HepG2 (cell line): ENCODE results near the gene USP10. TPM values are rescaled to one million over a fixed set of nuclear protein-coding genes. Genes with fewer than 3 reads are reported as not detected.

Experiments used
- ATAC-seq: fragments of 200-7000 bp; cut with Tn5 transposase; 3 replicates; pipeline ENCODE4 v1.9.1; 2020; ENCODE audit warnings: mild to moderate bottlenecking, moderate library complexity
- BruUV-seq: library from RNA; stranded (reverse); fragments of 400-500 nt; replicated peaks from 2 replicates; lab custom pipeline; 2021; lab: Mats Ljungman, UMichigan
- CTCF ChIA-PET: fragments of 300-600 bp; formaldehyde crosslinking; extraction: SDS; loops from one replicate; lab custom pipeline; 2021; ENCODE audit warnings: low total read pairs, inconsistent platforms, low intra/inter-chr PET ratio; lab: Yijun Ruan, JAX
- POLR2A ChIA-PET: fragments of 350-600 bp; sonication (Branson Sonifier 250); formaldehyde crosslinking; loops from one replicate; lab custom pipeline; 2020; ENCODE audit warnings: antibody characterized with exemption, inconsistent platforms; lab: Yijun Ruan, JAX
- DNase-seq: peaks from one replicate; pipeline ENCODE4 v3.0.0-alpha.2; 2015; ENCODE audit warnings: low spot score
- FAIRE-seq: peaks from 3 replicates; lab custom pipeline; 2011; peaks lifted over from hg19 to GRCh38; lab: Jason Lieb, UNC
- H2AFZ ChIP-seq: one replicate; pipeline ENCODE4 v1.6.1; 2011; ENCODE audit warnings: low read length, inconsistent platforms
- H3K27ac ChIP-seq: fragments of 300-600 bp; 3 replicates; pipeline ENCODE4 v1.8.0; 2011; ENCODE audit warnings: mixed run types, mild to moderate bottlenecking, mixed read lengths, low read length, inconsistent platforms; ENCODE audit not compliant: insufficient read depth; ENCODE audit errors: extremely low read length
- H3K27me3 ChIP-seq, 2 experiments: fragments of 200-600 bp in 1 of 2; 2 replicates in 1 of 2; 3 replicates in 1 of 2; pipeline versions ENCODE4 v1.6.0 to v1.8.0; 2011; ENCODE audit warnings: low read length in 2 of 2, mild to moderate bottlenecking in 2 of 2, moderate library complexity in 2 of 2, inconsistent platforms in 1 of 2; ENCODE audit not compliant: insufficient read depth in 2 of 2, control insufficient read depth in 1 of 2
- H3K36me3 ChIP-seq, 2 experiments: fragments of 200-600 bp in 1 of 2; replicated peaks in 1 of 2; 2 replicates in 1 of 2; 3 replicates in 1 of 2; pipeline versions ENCODE4 v1.5.1 to v1.8.0; 2011; ENCODE audit warnings: low read length in 2 of 2, inconsistent platforms in 1 of 2; ENCODE audit not compliant: insufficient read depth in 2 of 2, control insufficient read depth in 1 of 2
- H3K4me1 ChIP-seq: 2 replicates; pipeline ENCODE4 v1.5.1; 2012; ENCODE audit warnings: low read length, inconsistent platforms; ENCODE audit not compliant: insufficient read depth
- H3K4me2 ChIP-seq: 2 replicates; pipeline ENCODE4 v1.6.0; 2011; ENCODE audit warnings: low read depth, low read length, inconsistent platforms
- H3K4me3 ChIP-seq, 3 experiments: fragments of 200-600 bp in 1 of 3; sonication (generic), shearing (Covaris generic) in 1 of 3; replicated peaks in 1 of 3; 2 replicates each; pipeline ENCODE4 v1.5.1; 2011 to 2016; ENCODE audit warnings: low read length in 3 of 3, inconsistent platforms in 2 of 3, low read depth in 2 of 3, mild to moderate bottlenecking in 2 of 3, control low read depth in 1 of 3, mixed read lengths in 1 of 3; ENCODE audit not compliant: insufficient read depth in 1 of 3
- H3K79me2 ChIP-seq: one replicate; pipeline ENCODE4 v1.6.1; 2011; ENCODE audit warnings: low read length, inconsistent platforms; ENCODE audit not compliant: insufficient read depth
- H3K9ac ChIP-seq: 2 replicates; pipeline ENCODE4 v1.6.0; 2011; ENCODE audit warnings: mild to moderate bottlenecking, low read depth, low read length, inconsistent platforms; ENCODE audit not compliant: insufficient read depth
- H3K9me3 ChIP-seq: 2 replicates; pipeline ENCODE4 v1.5.1; 2012; ENCODE audit warnings: mild to moderate bottlenecking, low read length
- H4K20me1 ChIP-seq: 2 replicates; pipeline ENCODE4 v1.6.0; 2011; ENCODE audit warnings: inconsistent platforms, mild to moderate bottlenecking, low read length, moderate library complexity; ENCODE audit not compliant: insufficient read depth
- FOXC1 ChIP-seq: sonication (generic); formaldehyde crosslinking; IDR thresholded peaks from 2 replicates; pipeline ENCODE4 v1.8.0; 2022; ENCODE audit warnings: mild to moderate bottlenecking, missing genetic modification reagents, borderline replicate concordance
- IKZF4 ChIP-seq: sonication (generic); formaldehyde crosslinking; IDR thresholded peaks from 2 replicates; pipeline ENCODE4 v1.5.1; 2020; ENCODE audit warnings: borderline replicate concordance, mild to moderate bottlenecking, low read depth, missing genetic modification reagents; ENCODE audit errors: not compliant biosample characterization
- MLLT10 ChIP-seq: sonication (generic); formaldehyde crosslinking; IDR thresholded peaks from 2 replicates; pipeline ENCODE4 v1.4.0; 2020; ENCODE audit warnings: missing genetic modification reagents
- NCOA1 ChIP-seq: sonication (generic); formaldehyde crosslinking; IDR thresholded peaks from 2 replicates; pipeline ENCODE4 v1.9.0; 2021; ENCODE audit warnings: missing genetic modification reagents
- RBM39 ChIP-seq: fragments of 200-400 bp; formaldehyde crosslinking; IDR thresholded peaks from one replicate; pipeline ENCODE4 v1.6.1; 2018; ENCODE audit warnings: antibody characterized with exemption, mild to moderate bottlenecking, low read depth, low read length; ENCODE audit not compliant: poor library complexity, severe bottlenecking
- ZFP36L1 ChIP-seq: sonication (generic); formaldehyde crosslinking; IDR thresholded peaks from 2 replicates; pipeline ENCODE4 v1.8.0; 2022; ENCODE audit warnings: mild to moderate bottlenecking, missing genetic modification reagents, moderate library complexity
- ZNF563 ChIP-seq: sonication (generic); formaldehyde crosslinking; IDR thresholded peaks from 2 replicates; pipeline ENCODE4 v1.8.0; 2022; ENCODE audit warnings: mild to moderate bottlenecking, moderate library complexity, missing genetic modification reagents
- WGBS: methylation state at CpG from one replicate; pipeline ENCODE4 v1.1.6; 2017; ENCODE audit warnings: low lambda C conversion rate; 5-methylcytosine and 5-hydroxymethylcytosine counted together
- in situ Hi-C: cut with HindIII; loops from 2 replicates; pipeline ENCODE4 v1.10.0; 2017; ENCODE audit warnings: low pct_unique_long_range_greater_than_20kb; ENCODE audit not compliant: extremely low pct_ligation_motif_present
- intact Hi-C: fragments of 100-400 bp; cut with micrococcal nuclease; formaldehyde crosslinking; loops from one replicate; pipeline ENCODE4 v1.10.0; 2022; ENCODE audit not compliant: unreplicated experiment
- polyA plus RNA-seq, 8 experiments: library from polyadenylated mRNA; depleted of rRNA in 3 of 8; stranded (reverse) in 7 of 8; unstranded in 1 of 8; fragments of >200 nt; fragmentation: Illumina TruSeq in 4 of 8; extraction: Trizol in 4 of 8; gene quantifications; 2 replicates each; pipeline versions ENCODE4 v1.2.1 to v1.2.3, GENCODE V29; 2011 to 2016; ENCODE audit warnings: low read depth in 4 of 8, missing spikeins in 1 of 8, mixed read lengths in 1 of 8; ENCODE audit not compliant: insufficient read depth in 1 of 8
- total RNA-seq, 5 experiments: library from RNA; depleted of rRNA; stranded (reverse); fragments of >200 nt; fragmentation: Illumina TruSeq; extraction: Trizol; gene quantifications; 2 replicates each; pipeline ENCODE4 v1.2.3, GENCODE V29; 2016; ENCODE audit warnings: low read depth in 1 of 5
- TF ChIP-seq, protein P1 (sequence below): IDR thresholded peaks from 2 replicates; pipeline ENCODE4 v1.6.1; 2016; ENCODE audit warnings: low read depth, borderline replicate concordance
- TF ChIP-seq, protein P2 (sequence below): IDR thresholded peaks from 2 replicates; pipeline ENCODE4 v1.6.1; 2012; ENCODE audit warnings: low read depth, low read length, improper control_type of control experiment
- TF ChIP-seq, protein P3 (sequence below): sonication (generic); formaldehyde crosslinking; IDR thresholded peaks from 2 replicates; pipeline ENCODE4 v1.4.0; 2020; ENCODE audit warnings: missing genetic modification reagents
- TF ChIP-seq, protein P4 (sequence below): fragments of 450-650 bp; IDR thresholded peaks from 2 replicates; pipeline ENCODE4 v1.6.1; 2017

Gene USP10
- total and polyA plus RNA-seq, 2 of the 13 experiments (the other 11 are each of a cell fraction or from before 2014, with no cell fraction given) = 79.1 to 122 TPM

DNA sequence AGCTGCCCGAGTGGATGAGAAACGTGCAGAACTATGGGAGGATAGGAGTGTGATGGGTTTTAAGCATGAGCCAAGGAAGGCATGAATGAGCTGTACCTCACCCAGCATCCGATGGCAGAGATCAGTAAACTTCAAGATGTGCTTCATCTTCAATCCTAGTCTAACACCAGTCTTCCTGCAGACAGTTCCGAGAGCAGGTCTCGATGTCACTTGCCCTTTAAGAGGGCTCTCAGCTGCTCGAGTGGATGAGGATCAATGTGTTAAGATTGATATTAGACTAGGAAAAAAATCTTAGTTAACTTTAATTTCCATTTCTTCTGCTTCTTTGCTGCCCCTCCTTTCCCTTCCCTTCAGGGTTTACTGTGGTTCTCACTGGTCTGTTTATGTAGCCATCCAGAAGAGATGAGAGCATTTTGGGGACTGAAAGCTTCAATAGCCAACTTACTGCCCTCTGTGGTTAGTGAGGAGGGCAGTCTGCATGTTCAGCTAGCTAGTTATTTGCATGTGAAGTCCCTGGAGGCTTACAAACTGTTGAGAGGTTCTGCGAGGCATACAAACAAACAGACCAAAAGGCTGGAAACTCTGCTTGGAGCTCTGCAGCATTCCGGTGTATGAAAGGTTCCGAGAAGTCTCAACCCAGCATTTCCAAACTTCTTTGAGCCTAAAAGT lies 36.2 kb upstream of the USP10 start:
- no peak overlapping the region for H3K9ac ChIP-seq
- TF ChIP-seq, protein P1, sequence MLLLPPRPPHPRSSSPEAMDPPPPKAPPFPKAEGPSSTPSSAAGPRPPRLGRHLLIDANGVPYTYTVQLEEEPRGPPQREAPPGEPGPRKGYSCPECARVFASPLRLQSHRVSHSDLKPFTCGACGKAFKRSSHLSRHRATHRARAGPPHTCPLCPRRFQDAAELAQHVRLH (CRISPR knock-in tag) = no peak
- TF ChIP-seq ZNF563 (CRISPR knock-in tag) (no peak), RBM39 (no peak), NCOA1 (CRISPR knock-in tag) (no peak), FOXC1 (no peak), MLLT10 (CRISPR knock-in tag) (no peak), IKZF4 (CRISPR knock-in tag) (no peak), ZFP36L1 (no peak)
- TF ChIP-seq, protein P2, sequence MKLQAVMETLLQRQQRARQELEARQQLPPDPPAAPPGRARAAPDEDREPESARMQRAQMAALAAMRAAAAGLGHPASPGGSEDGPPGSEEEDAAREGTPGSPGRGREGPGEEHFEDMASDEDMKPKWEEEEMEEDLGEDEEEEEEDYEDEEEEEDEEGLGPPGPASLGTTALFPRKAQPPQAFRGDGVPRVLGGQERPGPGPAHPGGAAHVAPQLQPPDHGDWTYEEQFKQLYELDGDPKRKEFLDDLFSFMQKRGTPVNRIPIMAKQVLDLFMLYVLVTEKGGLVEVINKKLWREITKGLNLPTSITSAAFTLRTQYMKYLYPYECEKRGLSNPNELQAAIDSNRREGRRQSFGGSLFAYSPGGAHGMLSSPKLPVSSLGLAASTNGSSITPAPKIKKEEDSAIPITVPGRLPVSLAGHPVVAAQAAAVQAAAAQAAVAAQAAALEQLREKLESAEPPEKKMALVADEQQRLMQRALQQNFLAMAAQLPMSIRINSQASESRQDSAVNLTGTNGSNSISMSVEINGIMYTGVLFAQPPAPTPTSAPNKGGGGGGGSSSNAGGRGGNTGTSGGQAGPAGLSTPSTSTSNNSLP = no peak
- TF ChIP-seq, protein P3, sequence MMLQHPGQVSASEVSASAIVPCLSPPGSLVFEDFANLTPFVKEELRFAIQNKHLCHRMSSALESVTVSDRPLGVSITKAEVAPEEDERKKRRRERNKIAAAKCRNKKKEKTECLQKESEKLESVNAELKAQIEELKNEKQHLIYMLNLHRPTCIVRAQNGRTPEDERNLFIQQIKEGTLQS (CRISPR knock-in tag) = no peak
- TF ChIP-seq, protein P4, sequence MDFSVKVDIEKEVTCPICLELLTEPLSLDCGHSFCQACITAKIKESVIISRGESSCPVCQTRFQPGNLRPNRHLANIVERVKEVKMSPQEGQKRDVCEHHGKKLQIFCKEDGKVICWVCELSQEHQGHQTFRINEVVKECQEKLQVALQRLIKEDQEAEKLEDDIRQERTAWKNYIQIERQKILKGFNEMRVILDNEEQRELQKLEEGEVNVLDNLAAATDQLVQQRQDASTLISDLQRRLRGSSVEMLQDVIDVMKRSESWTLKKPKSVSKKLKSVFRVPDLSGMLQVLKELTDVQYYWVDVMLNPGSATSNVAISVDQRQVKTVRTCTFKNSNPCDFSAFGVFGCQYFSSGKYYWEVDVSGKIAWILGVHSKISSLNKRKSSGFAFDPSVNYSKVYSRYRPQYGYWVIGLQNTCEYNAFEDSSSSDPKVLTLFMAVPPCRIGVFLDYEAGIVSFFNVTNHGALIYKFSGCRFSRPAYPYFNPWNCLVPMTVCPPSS = no peak
- DNase-seq (no peak), FAIRE-seq (no peak), ATAC-seq (no peak)
- H3K9me3 ChIP-seq = no peaks in the 10 kb centered on the region
- no peak overlapping the region for H2AFZ ChIP-seq
- no peaks in the 10 kb centered on the region for H4K20me1 ChIP-seq
- intact Hi-C loops (no loop called here), in situ Hi-C loops (no loop called here)
- no peak overlapping the region for H3K4me3 ChIP-seq
- BruUV-seq = no TSS peak
- no peak overlapping the region for H3K4me2 ChIP-seq
- H3K4me1 ChIP-seq = no peaks in the 10 kb centered on the region
- H3K36me3 ChIP-seq = peaks cover 17 to 53% of the 10 kb centered on the region in 2 experiments
- WGBS = 93% methylated on average over 9 of the region's 9 CpGs
- ChIA-PET POLR2A (no interaction called here), CTCF (no interaction called here)
- no peaks in the 10 kb centered on the region for H3K27me3 ChIP-seq
- H3K79me2 ChIP-seq = no peaks in the 10 kb centered on the region
- no peak overlapping the region for H3K27ac ChIP-seq
